ENCODE measurements around the gene GALNT18.

GRCh38 chr11:11441091-11441490 lies 180.7 kb downstream of the GALNT18 start:
- TF ChIP-seq POLR2A (IDR thresholded peaks at IDR 0.05; ENCODE audit: low read depth, low read length) (no peak), CTCF (IDR thresholded peaks at IDR 0.05; ENCODE audit: extremely low read depth in 1 of 2, insufficient read depth in 1 of 2, low read depth in 1 of 2, low read length in 2 of 2) (no peak)

Measured in endothelial cell of umbilical vein (primary cell).